ENCODE results near the gene PRR19. TPM values are rescaled to one million over a fixed set of nuclear protein-coding genes. Genes with fewer than 3 reads are reported as not detected.

Gene PRR19
- polyA plus RNA-seq, 2 donors, result 0.81 to 1.1 TPM

DNA sequence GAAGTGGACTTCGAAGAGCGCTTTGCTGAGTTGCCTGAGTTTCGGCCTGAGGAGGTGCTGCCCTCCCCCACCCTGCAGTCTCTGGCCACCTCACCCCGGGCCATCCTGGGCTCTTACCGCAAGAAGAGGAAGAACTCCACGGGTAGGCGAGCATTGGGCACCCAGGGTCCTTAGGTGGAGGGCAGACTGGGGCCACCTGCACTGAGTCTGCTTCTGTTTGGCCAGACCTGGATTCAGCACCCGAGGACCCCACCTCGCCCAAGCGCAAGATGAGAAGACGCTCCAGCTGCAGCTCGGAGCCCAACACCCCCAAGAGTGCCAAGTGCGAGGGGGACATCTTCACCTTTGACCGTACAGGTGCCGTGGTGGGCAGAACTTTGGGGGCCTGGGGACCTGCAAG is 8.0 kb upstream of the PRR19 start:
- no peak overlapping the region for H3K4me3 ChIP-seq (ENCODE audit: low read depth in 1 of 2, low read length in 2 of 2)
- H3K9me3 ChIP-seq (ENCODE audit: control insufficient read depth in 2 of 2, insufficient read depth in 1 of 2, low read depth in 1 of 2, low read length in 1 of 2), result no peaks in the 10 kb centered on the region
- H3K4me1 ChIP-seq (ENCODE audit: control insufficient read depth in 2 of 2, insufficient read depth in 2 of 2, low read length in 1 of 2), result peaks cover 0 to 5% of the 10 kb centered on the region in 2 donors
- H3K27me3 ChIP-seq (ENCODE audit: control insufficient read depth in 1 of 2, insufficient read depth in 2 of 2, low read length in 2 of 2), result no peaks in the 10 kb centered on the region
- H3K36me3 ChIP-seq (ENCODE audit: control insufficient read depth in 2 of 2, insufficient read depth in 2 of 2, low read length in 1 of 2), result peaks cover 17 to 61% of the 10 kb centered on the region in 2 donors
- WGBS, 2 donors, result 89 to 92% methylated on average over 15 of the region's 15 CpGs
- H3K27ac ChIP-seq (ENCODE audit: low read depth in 2 of 2, low read length in 1 of 2), result no peak overlapping the region

DNA sequence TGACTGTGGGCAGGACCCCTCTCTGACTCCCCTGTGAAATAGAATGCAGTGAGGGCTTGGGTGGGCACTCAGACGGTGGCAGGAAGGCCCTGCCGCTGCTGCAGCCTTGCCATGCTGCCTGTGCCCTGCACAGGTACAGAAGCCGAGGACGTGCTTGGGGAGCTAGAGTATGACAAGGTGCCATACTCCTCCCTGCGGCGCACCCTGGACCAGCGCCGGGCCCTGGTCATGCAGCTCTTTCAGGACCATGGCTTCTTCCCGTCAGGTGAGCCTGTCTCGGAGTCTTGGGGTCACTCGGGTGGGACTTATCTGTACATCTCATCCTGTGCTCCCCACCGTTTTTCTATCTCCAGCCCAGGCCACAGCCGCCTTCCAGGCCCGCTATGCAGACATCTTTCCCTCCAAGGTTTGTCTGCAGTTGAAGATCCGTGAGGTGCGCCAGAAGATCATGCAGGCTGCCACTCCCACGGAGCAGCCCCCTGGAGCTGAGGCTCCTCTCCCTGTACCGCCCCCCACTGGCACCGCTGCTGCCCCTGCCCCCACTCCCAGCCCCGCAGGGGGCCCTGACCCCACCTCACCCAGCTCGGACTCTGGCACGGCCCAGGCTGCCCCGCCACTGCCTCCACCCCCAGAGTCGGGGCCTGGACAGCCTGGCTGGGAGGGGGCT is 7.3 kb upstream of the PRR19 start:
- H3K27me3 ChIP-seq (ENCODE audit: control insufficient read depth in 1 of 2, insufficient read depth in 2 of 2, low read length in 2 of 2), result no peaks in the 10 kb centered on the region
- 75 to 84% methylated on average over 20 to 24 of the region's 24 CpGs for WGBS, 2 donors
- H3K36me3 ChIP-seq (ENCODE audit: control insufficient read depth in 2 of 2, insufficient read depth in 2 of 2, low read length in 1 of 2), result peaks cover 10 to 55% of the 10 kb centered on the region in 2 donors
- peaks cover 0 to 5% of the 10 kb centered on the region in 2 donors for H3K4me1 ChIP-seq (ENCODE audit: control insufficient read depth in 2 of 2, insufficient read depth in 2 of 2, low read length in 1 of 2)
- no peaks in the 10 kb centered on the region for H3K9me3 ChIP-seq (ENCODE audit: control insufficient read depth in 2 of 2, insufficient read depth in 1 of 2, low read depth in 1 of 2, low read length in 1 of 2)
- no peak overlapping the region for H3K27ac ChIP-seq (ENCODE audit: low read depth in 2 of 2, low read length in 1 of 2)
- H3K4me3 ChIP-seq (ENCODE audit: low read depth in 1 of 2, low read length in 2 of 2), result no peak overlapping the region

DNA sequence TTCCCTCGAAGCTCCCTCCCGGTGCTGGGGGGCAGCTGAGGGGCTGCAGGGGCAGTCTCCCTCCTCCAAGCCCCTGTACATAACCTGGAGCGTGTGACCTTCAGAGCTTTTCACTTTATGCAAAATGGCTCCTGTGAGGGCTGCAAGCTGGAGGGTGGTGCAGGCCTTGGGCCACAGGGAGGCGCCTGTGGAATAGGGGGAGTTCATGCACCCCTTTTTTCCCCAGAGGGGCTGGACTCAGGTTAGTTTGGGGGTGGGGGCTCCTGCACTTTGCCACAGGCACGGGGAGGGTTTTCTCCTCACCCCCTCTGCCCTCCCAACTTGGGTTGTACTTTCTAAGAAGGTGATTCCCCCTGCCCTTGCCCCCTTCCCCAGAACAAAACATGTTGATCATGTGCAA is 6.6 kb upstream of the PRR19 start:
- Histone ChIP-seq H3K27ac (ENCODE audit: low read depth in 2 of 2, low read length in 1 of 2) (no peak overlapping the region), H3K36me3 (ENCODE audit: control insufficient read depth in 2 of 2, insufficient read depth in 2 of 2, low read length in 1 of 2) (peaks cover 8 to 47% of the 10 kb centered on the region in 2 donors), H3K27me3 (ENCODE audit: control insufficient read depth in 1 of 2, insufficient read depth in 2 of 2, low read length in 2 of 2) (no peaks in the 10 kb centered on the region), H3K4me3 (ENCODE audit: low read depth in 1 of 2, low read length in 2 of 2) (no peak overlapping the region), H3K9me3 (ENCODE audit: control insufficient read depth in 2 of 2, insufficient read depth in 1 of 2, low read depth in 1 of 2, low read length in 1 of 2) (no peaks in the 10 kb centered on the region), H3K4me1 (ENCODE audit: control insufficient read depth in 2 of 2, insufficient read depth in 2 of 2, low read length in 1 of 2) (peaks cover 0 to 5% of the 10 kb centered on the region in 2 donors)
- 67 to 68% methylated on average over 5 of the region's 5 CpGs for WGBS, 2 donors

DNA sequence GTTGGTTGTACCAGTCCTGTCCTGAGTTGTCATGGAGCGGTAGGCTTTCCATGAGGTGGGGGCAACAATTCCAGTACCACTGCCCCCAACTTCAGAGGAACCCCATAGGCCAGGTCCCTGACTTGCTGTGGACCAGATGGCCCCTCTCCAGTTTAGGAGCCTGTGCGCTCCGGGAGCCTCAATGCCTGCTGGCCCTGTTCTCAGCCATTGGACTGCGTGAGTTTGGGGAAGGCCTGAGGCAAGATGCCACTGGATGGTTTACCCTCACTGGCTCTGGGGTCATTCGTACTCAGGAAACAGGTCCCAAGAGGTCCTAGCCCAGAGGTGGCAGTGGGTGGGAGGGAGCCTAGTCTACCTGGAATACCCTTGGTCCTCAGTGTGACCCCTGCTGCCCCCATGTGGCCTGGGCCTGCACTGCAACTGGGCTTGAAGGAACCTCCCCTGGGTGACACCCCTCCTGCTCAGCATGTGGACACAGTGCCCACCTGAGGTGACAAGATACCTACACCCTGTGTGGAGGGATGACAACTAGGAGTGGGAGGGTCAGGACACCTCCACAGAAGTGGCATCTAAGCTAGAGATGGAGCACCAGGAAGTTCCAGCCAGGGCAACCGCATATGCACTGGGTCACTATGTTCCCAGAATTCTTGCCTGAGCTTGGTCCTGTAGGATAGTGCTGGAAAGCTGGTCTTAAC is 6.0 kb upstream of the PRR19 start:
- peaks cover 0 to 4% of the 10 kb centered on the region in 2 donors for H3K4me1 ChIP-seq (ENCODE audit: control insufficient read depth in 2 of 2, insufficient read depth in 2 of 2, low read length in 1 of 2)
- H3K27me3 ChIP-seq (ENCODE audit: control insufficient read depth in 1 of 2, insufficient read depth in 2 of 2, low read length in 2 of 2), result no peaks in the 10 kb centered on the region
- no peak overlapping the region for H3K4me3 ChIP-seq (ENCODE audit: low read depth in 1 of 2, low read length in 2 of 2)
- peak overlapping the region in 1 of 2 donors; percentile 6 for H3K27ac ChIP-seq (ENCODE audit: low read depth in 2 of 2, low read length in 1 of 2)
- no peaks in the 10 kb centered on the region for H3K9me3 ChIP-seq (ENCODE audit: control insufficient read depth in 2 of 2, insufficient read depth in 1 of 2, low read depth in 1 of 2, low read length in 1 of 2)
- peaks cover 5 to 41% of the 10 kb centered on the region in 2 donors for H3K36me3 ChIP-seq (ENCODE audit: control insufficient read depth in 2 of 2, insufficient read depth in 2 of 2, low read length in 1 of 2)
- 69 to 73% methylated on average over 6 of the region's 6 CpGs for WGBS, 2 donors

DNA sequence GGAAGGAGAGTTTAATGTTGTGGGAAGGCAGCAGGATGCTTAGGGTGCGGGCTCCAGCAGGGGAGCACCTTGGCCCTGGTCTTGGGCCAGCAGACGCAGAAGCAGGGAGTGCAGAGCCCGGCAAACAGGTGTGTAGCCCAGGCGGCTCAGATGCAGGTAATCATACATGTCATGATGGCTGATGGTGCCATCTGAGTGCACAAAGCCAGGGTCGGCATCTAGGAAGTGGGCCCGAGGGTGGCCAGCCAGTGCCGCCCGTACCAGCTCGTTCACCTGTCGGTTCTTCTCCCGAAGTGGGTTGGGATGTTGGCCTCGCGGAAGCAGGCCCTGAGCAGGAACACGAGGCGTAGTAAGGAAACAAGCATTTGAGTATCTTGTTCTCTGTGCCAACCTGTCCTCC is 4.9 kb upstream of the PRR19 start:
- H3K36me3 ChIP-seq (ENCODE audit: control insufficient read depth in 2 of 2, insufficient read depth in 2 of 2, low read length in 1 of 2), result peaks cover 5 to 32% of the 10 kb centered on the region in 2 donors
- no peak overlapping the region for H3K27ac ChIP-seq (ENCODE audit: low read depth in 2 of 2, low read length in 1 of 2)
- H3K4me1 ChIP-seq (ENCODE audit: control insufficient read depth in 2 of 2, insufficient read depth in 2 of 2, low read length in 1 of 2), result peaks cover 0 to 4% of the 10 kb centered on the region in 2 donors

DNA sequence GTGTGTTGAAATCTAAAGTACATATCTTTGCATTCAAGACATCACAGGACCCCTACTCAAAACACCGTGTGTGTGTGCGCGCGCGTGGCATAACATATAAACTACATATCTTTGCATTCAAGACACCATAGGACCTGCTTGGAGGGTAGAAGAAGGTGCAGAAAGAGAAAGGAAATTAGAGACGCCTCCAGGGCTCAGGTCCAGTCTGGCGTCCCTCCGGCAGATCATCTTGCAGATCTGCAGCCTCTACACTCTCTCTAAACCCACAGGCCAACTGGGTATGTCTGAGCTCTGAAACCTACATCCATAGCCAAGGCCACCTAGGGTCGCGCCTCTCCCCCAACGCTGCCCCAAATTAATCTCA is 1.2 kb downstream of the PRR19 start:
- Histone ChIP-seq H3K27ac (ENCODE audit: low read depth in 2 of 2, low read length in 1 of 2) (peak overlapping the region in 1 of 2 donors; percentile 40), H3K36me3 (ENCODE audit: control insufficient read depth in 2 of 2, insufficient read depth in 2 of 2, low read length in 1 of 2) (no peaks in the 10 kb centered on the region), H3K9me3 (ENCODE audit: control insufficient read depth in 2 of 2, insufficient read depth in 1 of 2, low read depth in 1 of 2, low read length in 1 of 2) (no peaks in the 10 kb centered on the region), H3K27me3 (ENCODE audit: control insufficient read depth in 1 of 2, insufficient read depth in 2 of 2, low read length in 2 of 2) (no peaks in the 10 kb centered on the region), H3K4me1 (ENCODE audit: control insufficient read depth in 2 of 2, insufficient read depth in 2 of 2, low read length in 1 of 2) (peaks cover 5% of the 10 kb centered on the region in 2 donors), H3K4me3 (ENCODE audit: low read depth in 1 of 2, low read length in 2 of 2) (peak overlapping the region; percentile 10 to 57)
- 68 to 72% methylated on average over 11 of the region's 11 CpGs for WGBS, 2 donors

More for the DNA sequence above, 4.9 kb upstream of the PRR19 start:
- 85 to 86% methylated on average over 15 of the region's 15 CpGs for WGBS, 2 donors
- Histone ChIP-seq H3K4me3 (ENCODE audit: low read depth in 1 of 2, low read length in 2 of 2) (no peak overlapping the region), H3K9me3 (ENCODE audit: control insufficient read depth in 2 of 2, insufficient read depth in 1 of 2, low read depth in 1 of 2, low read length in 1 of 2) (no peaks in the 10 kb centered on the region), H3K27me3 (ENCODE audit: control insufficient read depth in 1 of 2, insufficient read depth in 2 of 2, low read length in 2 of 2) (no peaks in the 10 kb centered on the region)

DNA sequence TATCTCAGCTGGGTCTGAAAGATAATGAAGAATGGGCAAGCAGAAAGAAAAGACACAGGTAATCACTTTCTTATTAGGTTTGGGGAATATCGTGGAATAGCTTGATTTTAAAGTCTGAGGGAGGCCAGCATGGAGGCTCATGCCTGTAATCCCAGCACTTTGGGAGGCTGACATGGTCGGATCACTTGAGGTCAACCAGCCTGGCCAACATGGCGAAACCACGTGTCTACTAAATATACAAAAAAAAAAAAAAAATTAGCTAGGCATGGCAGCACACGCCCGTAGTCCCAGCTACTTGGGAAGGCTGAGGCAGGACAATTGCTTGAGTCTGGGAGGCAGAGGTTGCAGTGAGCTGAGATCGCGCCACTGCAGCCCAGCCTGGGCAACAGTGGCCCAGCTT is 1.9 kb downstream of the PRR19 start:
- WGBS, 2 donors, result 74 to 80% methylated on average over 8 of the region's 8 CpGs
- peaks cover 5% of the 10 kb centered on the region in 2 donors for H3K4me1 ChIP-seq (ENCODE audit: control insufficient read depth in 2 of 2, insufficient read depth in 2 of 2, low read length in 1 of 2)

DNA sequence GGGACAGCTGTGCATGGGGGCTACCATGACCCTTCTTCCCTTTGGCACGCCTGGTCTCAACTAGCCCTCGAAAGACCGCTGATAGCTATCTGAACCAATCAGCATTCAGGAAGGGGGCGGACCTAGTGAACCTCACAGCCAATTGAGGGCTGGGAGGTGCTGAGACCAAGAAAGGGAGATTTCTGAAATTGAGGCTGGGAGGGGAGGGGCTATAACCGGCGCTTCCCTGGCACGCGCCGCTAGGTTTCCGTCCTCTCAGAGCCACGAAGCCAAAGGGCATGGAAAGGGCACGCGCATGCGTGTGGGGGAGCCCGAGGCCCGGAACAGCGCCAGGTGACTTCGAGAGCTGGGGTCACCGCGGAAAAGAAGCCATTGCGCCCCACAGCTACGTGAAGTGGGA is 4.7 kb downstream of the PRR19 start:
- Histone ChIP-seq H3K4me1 (ENCODE audit: control insufficient read depth in 2 of 2, insufficient read depth in 2 of 2, low read length in 1 of 2) (peaks cover 5% of the 10 kb centered on the region in 2 donors), H3K27ac (ENCODE audit: low read depth in 2 of 2, low read length in 1 of 2) (no peak overlapping the region), H3K27me3 (ENCODE audit: control insufficient read depth in 1 of 2, insufficient read depth in 2 of 2, low read length in 2 of 2) (no peaks in the 10 kb centered on the region), H3K9me3 (ENCODE audit: control insufficient read depth in 2 of 2, insufficient read depth in 1 of 2, low read depth in 1 of 2, low read length in 1 of 2) (no peaks in the 10 kb centered on the region), H3K4me3 (ENCODE audit: low read depth in 1 of 2, low read length in 2 of 2) (no peak overlapping the region), H3K36me3 (ENCODE audit: control insufficient read depth in 2 of 2, insufficient read depth in 2 of 2, low read length in 1 of 2) (no peaks in the 10 kb centered on the region)
- WGBS, 2 donors, result 93 to 94% methylated on average over 22 of the region's 22 CpGs

More for the DNA sequence above, 1.9 kb downstream of the PRR19 start:
- Histone ChIP-seq H3K9me3 (ENCODE audit: control insufficient read depth in 2 of 2, insufficient read depth in 1 of 2, low read depth in 1 of 2, low read length in 1 of 2) (no peaks in the 10 kb centered on the region), H3K36me3 (ENCODE audit: control insufficient read depth in 2 of 2, insufficient read depth in 2 of 2, low read length in 1 of 2) (no peaks in the 10 kb centered on the region), H3K27me3 (ENCODE audit: control insufficient read depth in 1 of 2, insufficient read depth in 2 of 2, low read length in 2 of 2) (no peaks in the 10 kb centered on the region), H3K27ac (ENCODE audit: low read depth in 2 of 2, low read length in 1 of 2) (no peak overlapping the region), H3K4me3 (ENCODE audit: low read depth in 1 of 2, low read length in 2 of 2) (no peak overlapping the region)

DNA sequence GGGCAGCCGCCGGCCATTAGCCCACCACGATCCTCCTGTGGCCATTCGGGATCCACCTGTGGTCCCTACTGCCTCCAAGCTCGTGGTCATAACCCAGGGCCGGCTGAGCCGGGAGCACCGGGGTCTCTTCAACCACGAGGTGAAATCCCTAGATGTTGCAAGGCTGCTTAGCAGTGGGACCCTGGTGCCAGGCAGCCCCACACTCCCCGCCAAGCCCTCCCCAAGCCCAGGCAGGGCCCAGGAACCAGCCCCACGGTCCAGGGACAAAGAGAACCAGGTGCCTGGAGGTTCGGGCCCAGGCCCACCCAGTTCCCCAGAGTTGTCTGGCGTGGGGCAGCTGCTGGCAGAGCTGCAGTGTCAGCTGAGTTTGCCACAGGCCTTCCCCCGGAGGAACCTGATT is 7.8 kb downstream of the PRR19 start:
- Histone ChIP-seq H3K27me3 (ENCODE audit: control insufficient read depth in 1 of 2, insufficient read depth in 2 of 2, low read length in 2 of 2) (peaks cover 0 to 8% of the 10 kb centered on the region in 2 donors), H3K9me3 (ENCODE audit: control insufficient read depth in 2 of 2, insufficient read depth in 1 of 2, low read depth in 1 of 2, low read length in 1 of 2) (no peaks in the 10 kb centered on the region), H3K4me3 (ENCODE audit: low read depth in 1 of 2, low read length in 2 of 2) (no peak overlapping the region), H3K36me3 (ENCODE audit: control insufficient read depth in 2 of 2, insufficient read depth in 2 of 2, low read length in 1 of 2) (no peaks in the 10 kb centered on the region), H3K27ac (ENCODE audit: low read depth in 2 of 2, low read length in 1 of 2) (no peak overlapping the region), H3K4me1 (ENCODE audit: control insufficient read depth in 2 of 2, insufficient read depth in 2 of 2, low read length in 1 of 2) (peaks cover 8 to 9% of the 10 kb centered on the region in 2 donors)
- WGBS, 2 donors, result 88 to 90% methylated on average over 14 of the region's 14 CpGs
